ENCODE data around the gene PDGFD. TPM values are rescaled to one million over a fixed set of nuclear protein-coding genes. Genes with fewer than 3 reads are reported as not detected.

PDGFD gene
- polyA plus RNA-seq, 6 donors from 2014 or later = 0.08 to 0.63 (median 0.17) TPM; not detected in 3

GRCh38 chr11:103893371-103893770 lies 270.6 kb downstream of the PDGFD start:
- Mint-ChIP-seq H3K9me3 (peaks cover 0 to 25% (median 9%) of the 10 kb centered on the region in 7 donors), H3K27ac (peak overlapping the region in 1 of 6 donors; percentile 5), H3K27me3 (peaks cover 5 to 17% (median 10%) of the 10 kb centered on the region in 3 donors), H3K4me3 (no peak overlapping the region), H3K36me3 (peaks cover 0 to 11% of the 10 kb centered on the region in 2 donors), H3K4me1 (peaks cover 13 to 20% (median 19%) of the 10 kb centered on the region in 3 donors)
- DNase-seq (no peak), ATAC-seq (ENCODE audit: low read depth in 2 of 2) (no peak)

- Mint-ChIP-seq H3K4me1 (peaks cover 8 to 12% (median 11%) of the 10 kb centered on the region in 3 donors), H3K27me3 (peaks cover 5 to 17% (median 10%) of the 10 kb centered on the region in 3 donors)
These were observed 271.3 kb downstream of the PDGFD start for GRCh38 chr11:103892603-103893002.

GRCh38 chr11:103890654-103891053 lies 273.3 kb downstream of the PDGFD start:
- DNase-seq (no peak), ATAC-seq (ENCODE audit: low read depth in 2 of 2) (no peak)
- H3K4me3 Mint-ChIP-seq = no peak overlapping the region
- no peaks in the 10 kb centered on the region for H3K4me1 Mint-ChIP-seq
- H3K27me3 Mint-ChIP-seq = peaks cover 16 to 19% (median 17%) of the 10 kb centered on the region in 3 donors
- peaks cover 0 to 25% (median 9%) of the 10 kb centered on the region in 7 donors for H3K9me3 Mint-ChIP-seq
- H3K27ac Mint-ChIP-seq = no peak overlapping the region
- peaks cover 0 to 11% of the 10 kb centered on the region in 2 donors for H3K36me3 Mint-ChIP-seq

More at GRCh38 chr11:103892603-103893002, 271.3 kb downstream of the PDGFD start:
- Mint-ChIP-seq H3K4me3 (peak overlapping the region in 1 of 8 donors; percentile 52), H3K9me3 (peaks cover 0 to 25% (median 9%) of the 10 kb centered on the region in 7 donors), H3K36me3 (peaks cover 0 to 11% of the 10 kb centered on the region in 2 donors), H3K27ac (no peak overlapping the region)
- DNase-seq (no peak), ATAC-seq (ENCODE audit: low read depth in 2 of 2) (no peak)

GRCh38 chr11:103889679-103890078 lies 274.3 kb downstream of the PDGFD start:
- H3K4me3 Mint-ChIP-seq = no peak overlapping the region
- H3K9me3 Mint-ChIP-seq = peaks cover 0 to 25% (median 9%) of the 10 kb centered on the region in 7 donors
- peaks cover 0 to 11% of the 10 kb centered on the region in 2 donors for H3K36me3 Mint-ChIP-seq
- no peak for ATAC-seq (ENCODE audit: low read depth in 2 of 2)
- peaks cover 11 to 20% (median 18%) of the 10 kb centered on the region in 3 donors for H3K27me3 Mint-ChIP-seq
- H3K27ac Mint-ChIP-seq = no peak overlapping the region
- no peak for DNase-seq
- H3K4me1 Mint-ChIP-seq = no peaks in the 10 kb centered on the region

GRCh38 chr11:103888541-103888951 lies 275.4 kb downstream of the PDGFD start:
- ATAC-seq (ENCODE audit: low read depth in 2 of 2) (no peak), DNase-seq (no peak)
- peaks cover 6 to 21% (median 19%) of the 10 kb centered on the region in 3 donors for H3K27me3 Mint-ChIP-seq
- H3K27ac Mint-ChIP-seq = no peak overlapping the region
- peaks cover 0 to 11% of the 10 kb centered on the region in 2 donors for H3K36me3 Mint-ChIP-seq
- no peak overlapping the region for H3K4me3 Mint-ChIP-seq
- no peaks in the 10 kb centered on the region for H3K4me1 Mint-ChIP-seq
- peaks cover 0 to 25% (median 9%) of the 10 kb centered on the region in 7 donors for H3K9me3 Mint-ChIP-seq

GRCh38 chr11:103887001-103887658 lies 276.8 kb downstream of the PDGFD start:
- Mint-ChIP-seq H3K27ac (peak overlapping the region in 1 of 6 donors; percentile 13), H3K9me3 (peaks cover 0 to 25% (median 9%) of the 10 kb centered on the region in 7 donors), H3K4me1 (no peaks in the 10 kb centered on the region), H3K27me3 (peaks cover 0 to 21% (median 19%) of the 10 kb centered on the region in 3 donors), H3K4me3 (no peak overlapping the region), H3K36me3 (peaks cover 0 to 11% of the 10 kb centered on the region in 2 donors)
- ATAC-seq (ENCODE audit: low read depth in 2 of 2) (peak; percentile 27 to 60), DNase-seq (no peak)

- no peak overlapping the region for H3K4me3 Mint-ChIP-seq
- peaks cover 5 to 27% (median 22%) of the 10 kb centered on the region in 3 donors for H3K27me3 Mint-ChIP-seq
- ATAC-seq (ENCODE audit: low read depth in 2 of 2) (no peak), DNase-seq (no peak)
- no peak overlapping the region for H3K27ac Mint-ChIP-seq
- H3K4me1 Mint-ChIP-seq = peaks cover 0 to 3% (median 0%) of the 10 kb centered on the region in 3 donors
- H3K9me3 Mint-ChIP-seq = no peaks in the 10 kb centered on the region
- no peaks in the 10 kb centered on the region for H3K36me3 Mint-ChIP-seq
These were observed 280.1 kb downstream of the PDGFD start for GRCh38 chr11:103883856-103884255.

GRCh38 chr11:103883291-103883690 lies 280.7 kb downstream of the PDGFD start:
- no peaks in the 10 kb centered on the region for H3K9me3 Mint-ChIP-seq
- ATAC-seq (ENCODE audit: low read depth in 2 of 2) (no peak), DNase-seq (no peak)
- H3K4me3 Mint-ChIP-seq = no peak overlapping the region
- H3K27ac Mint-ChIP-seq = no peak overlapping the region
- H3K27me3 Mint-ChIP-seq = peaks cover 6 to 27% (median 22%) of the 10 kb centered on the region in 3 donors
- peaks cover 0 to 3% (median 0%) of the 10 kb centered on the region in 3 donors for H3K4me1 Mint-ChIP-seq
- no peaks in the 10 kb centered on the region for H3K36me3 Mint-ChIP-seq

- peaks cover 6 to 27% (median 17%) of the 10 kb centered on the region in 3 donors for H3K27me3 Mint-ChIP-seq
- peaks cover 0 to 3% (median 0%) of the 10 kb centered on the region in 3 donors for H3K4me1 Mint-ChIP-seq
- H3K27ac Mint-ChIP-seq = no peak overlapping the region
- ATAC-seq (ENCODE audit: low read depth in 2 of 2) (no peak), DNase-seq (no peak)
- no peaks in the 10 kb centered on the region for H3K36me3 Mint-ChIP-seq
- no peaks in the 10 kb centered on the region for H3K9me3 Mint-ChIP-seq
- H3K4me3 Mint-ChIP-seq = no peak overlapping the region
These were observed 282.4 kb downstream of the PDGFD start for GRCh38 chr11:103881584-103881983.

- Mint-ChIP-seq H3K4me1 (peaks cover 0 to 3% (median 1%) of the 10 kb centered on the region in 3 donors), H3K4me3 (no peak overlapping the region), H3K9me3 (peaks cover 0 to 3% (median 0%) of the 10 kb centered on the region in 7 donors), H3K36me3 (no peaks in the 10 kb centered on the region), H3K27me3 (peaks cover 6 to 21% (median 12%) of the 10 kb centered on the region in 3 donors), H3K27ac (no peak overlapping the region)
- DNase-seq (no peak), ATAC-seq (ENCODE audit: low read depth in 2 of 2) (no peak)
These were observed 283.0 kb downstream of the PDGFD start for GRCh38 chr11:103880968-103881367.

GRCh38 chr11:103878646-103879045 lies 285.3 kb downstream of the PDGFD start:
- H3K4me3 Mint-ChIP-seq = no peak overlapping the region
- no peak for DNase-seq
- H3K4me1 Mint-ChIP-seq = peaks cover 0 to 3% (median 1%) of the 10 kb centered on the region in 3 donors
- H3K9me3 Mint-ChIP-seq = peaks cover 0 to 3% (median 0%) of the 10 kb centered on the region in 7 donors
- H3K27ac Mint-ChIP-seq = no peak overlapping the region
- peaks cover 6 to 12% (median 6%) of the 10 kb centered on the region in 3 donors for H3K27me3 Mint-ChIP-seq
- ATAC-seq (ENCODE audit: low read depth in 2 of 2) = no peak
- no peaks in the 10 kb centered on the region for H3K36me3 Mint-ChIP-seq

- Mint-ChIP-seq H3K27me3 (peaks cover 6 to 12% (median 6%) of the 10 kb centered on the region in 3 donors), H3K4me1 (peaks cover 0 to 3% (median 1%) of the 10 kb centered on the region in 3 donors), H3K9me3 (peaks cover 0 to 3% (median 0%) of the 10 kb centered on the region in 7 donors), H3K27ac (no peak overlapping the region), H3K4me3 (no peak overlapping the region), H3K36me3 (no peaks in the 10 kb centered on the region)
- DNase-seq = no peak
- no peak for ATAC-seq (ENCODE audit: low read depth in 2 of 2)
These were observed 286.7 kb downstream of the PDGFD start for GRCh38 chr11:103877221-103877620.

GRCh38 chr11:103875855-103876510 lies 288.0 kb downstream of the PDGFD start:
- Mint-ChIP-seq H3K36me3 (no peaks in the 10 kb centered on the region), H3K27ac (no peak overlapping the region), H3K4me3 (no peak overlapping the region), H3K4me1 (peaks cover 0 to 1% (median 0%) of the 10 kb centered on the region in 3 donors), H3K27me3 (peaks cover 3 to 12% (median 7%) of the 10 kb centered on the region in 3 donors), H3K9me3 (peaks cover 0 to 3% (median 0%) of the 10 kb centered on the region in 7 donors)
- DNase-seq (no peak), ATAC-seq (ENCODE audit: low read depth in 2 of 2) (peak in 1 of 2 donors; percentile 36)
